Lung (tissue), 12 donors: Measurements from ENCODE around the gene CPPED1. TPM values are rescaled to one million over a fixed set of nuclear protein-coding genes. Genes with fewer than 3 reads are reported as not detected.

Experiments
- ATAC-seq: fragments of 200-7000 bp; cut with Tn5 transposase; one replicate; pipeline ENCODE4 v1.9.1; 2020; ENCODE audit warnings: moderate number of reproducible peaks; ENCODE audit not compliant: insufficient read depth, low FRiP score
- DNase-seq, 3 donors: peaks; one replicate each; pipeline ENCODE4 v3.0.0-alpha.2; 2013 to 2017
- H3K27ac ChIP-seq, 2 donors: one replicate each; pipeline ENCODE4 v1.5.1; 2013; ENCODE audit warnings: mild to moderate bottlenecking in 2 of 2, moderate library complexity in 2 of 2, control low read depth in 1 of 2, inconsistent platforms in 1 of 2, low read depth in 1 of 2, low read length in 1 of 2
- H3K27me3 ChIP-seq, 3 donors: one replicate each; pipeline ENCODE4 v1.5.1; 2013; ENCODE audit warnings: low read length in 2 of 3; ENCODE audit not compliant: control insufficient read depth in 3 of 3, insufficient read depth in 3 of 3
- H3K36me3 ChIP-seq, 4 donors: one replicate each; pipeline ENCODE4 v1.5.1; 2013; ENCODE audit warnings: low read length in 4 of 4, mild to moderate bottlenecking in 1 of 4, moderate library complexity in 1 of 4; ENCODE audit not compliant: control insufficient read depth in 4 of 4, insufficient read depth in 4 of 4
- H3K4me1 ChIP-seq, 5 donors: one replicate each; pipeline ENCODE4 v1.5.1; 2013; ENCODE audit warnings: low read length in 5 of 5, mild to moderate bottlenecking in 2 of 5, moderate library complexity in 1 of 5; ENCODE audit not compliant: control insufficient read depth in 5 of 5, insufficient read depth in 5 of 5
- H3K4me3 ChIP-seq: one replicate; pipeline ENCODE4 v1.5.1; 2013; ENCODE audit warnings: mild to moderate bottlenecking, control low read depth, moderate library complexity
- H3K9ac ChIP-seq, 2 donors: one replicate each; pipeline ENCODE4 v1.5.1; 2013; ENCODE audit warnings: low read length in 2 of 2, control low read depth in 1 of 2; ENCODE audit not compliant: insufficient read depth in 1 of 2
- H3K9me3 ChIP-seq, 4 donors: one replicate each; pipeline ENCODE4 v1.5.1; 2013; ENCODE audit warnings: low read length in 3 of 4, mild to moderate bottlenecking in 1 of 4, moderate library complexity in 1 of 4; ENCODE audit not compliant: control insufficient read depth in 4 of 4, insufficient read depth in 3 of 4
- WGBS, 2 donors: extraction: QIAGEN DNeasy Blood & Tissue Kit; methylation state at CpG; one replicate each; pipeline ENCODE4 v1.1.7; 2013; 5-methylcytosine and 5-hydroxymethylcytosine counted together
- polyA plus RNA-seq, 2 donors: library from polyadenylated mRNA; stranded (reverse); fragments of 200-250 nt; gene quantifications; one replicate each; pipeline ENCODE4 v1.2.1, GENCODE V29; 2013
- total RNA-seq, 2 donors: library from RNA; depleted of rRNA in 1 of 2; stranded (reverse); fragments of >200 nt in 1 of 2; gene quantifications; one replicate each; pipeline ENCODE4 v1.2.1, GENCODE V29; 2014 to 2021
- TF ChIP-seq, protein P1 (sequence below): IDR thresholded peaks from 2 replicates; pipeline ENCODE4 v1.5.1; 2012; ENCODE audit warnings: mild to moderate bottlenecking; ENCODE audit errors: control extremely low read depth, extremely low read depth
- donor health status: control.
- donor health status: control.
- donor health status: Bipolar disorder and iron deficiency.
- donor health status: healthy.
- donor health status: DM: yes; HTN: yes; CAD: no.

CPPED1 gene
- total and polyA plus RNA-seq, 4 donors = 9.8 to 32.5 (median 14.2) TPM

DNA sequence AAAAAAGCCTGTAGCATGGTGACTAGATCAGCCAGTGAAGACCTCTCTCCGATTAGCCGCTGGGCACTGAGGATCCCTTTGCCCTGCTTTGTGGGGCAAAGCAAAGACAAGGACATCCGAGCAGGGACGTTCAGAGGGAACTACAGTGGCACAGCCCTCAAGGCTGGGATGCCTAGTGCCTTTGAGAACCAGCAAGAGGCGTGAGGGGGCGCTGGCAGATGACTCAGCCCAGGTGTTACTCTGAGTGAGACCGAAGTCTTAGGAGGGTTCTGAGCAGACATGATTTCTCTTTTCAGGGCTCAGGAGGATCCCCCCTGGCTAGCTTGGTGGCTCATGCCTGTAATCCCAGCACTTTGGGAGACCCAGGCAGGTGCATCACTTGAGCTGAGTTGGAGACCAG, 178.6 kb downstream of the CPPED1 start:
- 77 to 85% methylated on average over 7 of the region's 7 CpGs for WGBS, 2 donors
- no peak overlapping the region for H3K9ac ChIP-seq
- DNase-seq (no peak), ATAC-seq (no peak)
- peaks cover 0 to 4% (median 0%) of the 10 kb centered on the region in 4 donors for H3K9me3 ChIP-seq
- no peak overlapping the region for H3K27ac ChIP-seq
- H3K4me3 ChIP-seq = no peak overlapping the region
- no peaks in the 10 kb centered on the region for H3K4me1 ChIP-seq
- H3K27me3 ChIP-seq = no peaks in the 10 kb centered on the region
- TF ChIP-seq, protein P1, sequence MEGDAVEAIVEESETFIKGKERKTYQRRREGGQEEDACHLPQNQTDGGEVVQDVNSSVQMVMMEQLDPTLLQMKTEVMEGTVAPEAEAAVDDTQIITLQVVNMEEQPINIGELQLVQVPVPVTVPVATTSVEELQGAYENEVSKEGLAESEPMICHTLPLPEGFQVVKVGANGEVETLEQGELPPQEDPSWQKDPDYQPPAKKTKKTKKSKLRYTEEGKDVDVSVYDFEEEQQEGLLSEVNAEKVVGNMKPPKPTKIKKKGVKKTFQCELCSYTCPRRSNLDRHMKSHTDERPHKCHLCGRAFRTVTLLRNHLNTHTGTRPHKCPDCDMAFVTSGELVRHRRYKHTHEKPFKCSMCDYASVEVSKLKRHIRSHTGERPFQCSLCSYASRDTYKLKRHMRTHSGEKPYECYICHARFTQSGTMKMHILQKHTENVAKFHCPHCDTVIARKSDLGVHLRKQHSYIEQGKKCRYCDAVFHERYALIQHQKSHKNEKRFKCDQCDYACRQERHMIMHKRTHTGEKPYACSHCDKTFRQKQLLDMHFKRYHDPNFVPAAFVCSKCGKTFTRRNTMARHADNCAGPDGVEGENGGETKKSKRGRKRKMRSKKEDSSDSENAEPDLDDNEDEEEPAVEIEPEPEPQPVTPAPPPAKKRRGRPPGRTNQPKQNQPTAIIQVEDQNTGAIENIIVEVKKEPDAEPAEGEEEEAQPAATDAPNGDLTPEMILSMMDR = no peak
- no peaks in the 10 kb centered on the region for H3K36me3 ChIP-seq

DNA sequence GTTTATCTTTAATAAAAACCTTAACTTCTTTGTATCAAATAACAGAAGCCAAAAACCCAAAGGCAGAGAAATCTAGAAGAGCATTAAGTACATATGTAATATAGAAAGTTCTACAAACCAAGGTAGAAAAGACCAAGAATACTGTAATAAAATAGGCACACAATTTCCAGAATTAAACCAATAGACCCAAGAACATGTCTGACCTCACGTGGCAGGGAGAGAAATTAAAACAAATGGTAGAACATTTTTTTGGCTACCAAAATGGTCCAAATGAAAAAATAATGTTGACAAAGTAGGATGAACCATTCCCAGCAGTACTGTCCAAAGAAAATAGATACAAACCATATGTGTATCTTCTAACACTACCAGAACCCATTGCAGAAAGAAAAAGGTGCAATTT, 183.5 kb downstream of the CPPED1 start:
- no peak overlapping the region for H3K9ac ChIP-seq
- 75 to 79% methylated on average over 1 of the region's 1 CpG for WGBS, 2 donors
- TF ChIP-seq, protein P1 = no peak
- H3K27me3 ChIP-seq = no peaks in the 10 kb centered on the region
- ATAC-seq (no peak), DNase-seq (no peak)
- H3K4me3 ChIP-seq = no peak overlapping the region
- H3K36me3 ChIP-seq = no peaks in the 10 kb centered on the region
- no peak overlapping the region for H3K27ac ChIP-seq
- peaks cover 0 to 4% (median 0%) of the 10 kb centered on the region in 4 donors for H3K9me3 ChIP-seq
- H3K4me1 ChIP-seq = no peaks in the 10 kb centered on the region

DNA sequence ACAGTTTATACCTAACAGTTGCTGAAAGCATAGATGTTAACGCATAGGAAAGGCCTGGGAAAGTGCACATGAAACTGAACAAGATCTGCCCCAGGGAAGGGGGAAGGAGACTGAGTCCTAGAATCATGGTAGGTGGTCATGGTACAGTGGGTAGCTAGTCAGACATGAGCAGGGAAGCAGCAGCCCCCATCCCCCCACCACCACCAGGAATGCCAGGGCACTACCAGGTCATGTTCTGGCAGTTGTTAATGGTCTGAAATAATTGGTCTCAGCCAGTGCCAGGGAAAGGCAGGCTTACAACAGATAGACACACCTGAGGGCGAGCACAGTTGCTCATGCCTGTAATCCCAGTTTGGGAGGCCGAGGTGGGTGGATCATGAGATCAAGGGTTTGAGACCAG, 185.2 kb downstream of the CPPED1 start:
- peaks cover 0 to 3% (median 0%) of the 10 kb centered on the region in 4 donors for H3K9me3 ChIP-seq
- no peaks in the 10 kb centered on the region for H3K4me1 ChIP-seq
- no peaks in the 10 kb centered on the region for H3K36me3 ChIP-seq
- no peak overlapping the region for H3K4me3 ChIP-seq
- 93 to 95% methylated on average over 3 of the region's 3 CpGs for WGBS, 2 donors
- no peak for ATAC-seq
- no peak overlapping the region for H3K27ac ChIP-seq
- no peak overlapping the region for H3K9ac ChIP-seq
- no peaks in the 10 kb centered on the region for H3K27me3 ChIP-seq
- no peak for DNase-seq
- TF ChIP-seq, protein P1 = no peak

DNA sequence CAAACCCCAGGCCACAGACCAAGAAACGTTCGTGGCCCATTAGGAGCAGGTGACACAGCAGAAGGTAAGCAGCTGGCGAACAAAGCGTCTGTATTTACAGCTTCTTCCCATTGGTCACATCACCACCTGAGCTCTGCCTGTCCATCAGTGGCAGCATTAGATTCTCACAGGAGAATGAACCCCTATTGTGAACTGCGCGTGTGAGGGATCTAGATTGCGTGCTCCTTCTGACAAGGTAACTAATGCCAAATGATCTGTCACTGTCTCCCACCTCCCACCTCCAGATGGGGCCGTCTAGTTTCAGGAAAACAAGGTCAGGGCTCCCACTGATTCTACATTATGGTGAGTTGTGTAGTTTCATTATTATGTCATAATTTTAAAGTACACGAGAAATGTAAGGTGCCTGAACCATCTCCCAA, 186.3 kb downstream of the CPPED1 start:
- ATAC-seq (no peak), DNase-seq (no peak)
- no peaks in the 10 kb centered on the region for H3K36me3 ChIP-seq
- H3K4me3 ChIP-seq = no peak overlapping the region
- no peak overlapping the region for H3K9ac ChIP-seq
- WGBS, 2 donors = 57 to 68% methylated on average over 9 of the region's 9 CpGs
- peaks cover 0 to 3% (median 0%) of the 10 kb centered on the region in 3 donors for H3K27me3 ChIP-seq
- H3K4me1 ChIP-seq = no peaks in the 10 kb centered on the region
- no peak overlapping the region for H3K27ac ChIP-seq
- TF ChIP-seq, protein P1 = no peak
- H3K9me3 ChIP-seq = peaks cover 0 to 3% (median 0%) of the 10 kb centered on the region in 4 donors
